ENCODE data around the gene DHPS.
"Not testable (repeated sequence)": the region's sequence is repeated elsewhere in the genome, so short reads cannot be mapped to it uniquely, and the experiment has no call there.

Gene DHPS

DNA sequence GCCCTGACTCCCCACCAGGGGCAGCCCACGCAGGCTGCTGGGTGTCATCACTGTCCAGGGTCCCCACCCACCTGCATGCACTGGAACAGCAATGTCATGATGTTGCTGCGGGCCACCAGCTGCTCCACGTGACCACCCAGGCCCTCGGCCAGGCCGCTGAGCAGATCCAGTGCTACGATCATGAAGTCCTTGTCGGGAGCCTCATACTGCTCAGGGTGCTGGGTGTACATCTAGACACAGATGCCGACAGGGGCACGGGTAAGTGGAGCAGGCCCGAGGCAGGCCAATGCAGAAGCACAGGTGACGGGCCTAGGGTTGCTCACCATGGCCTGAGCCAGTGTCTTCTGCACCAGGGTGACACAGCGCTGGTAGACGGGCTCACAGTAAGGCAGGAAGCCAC, 23.5 kb upstream of the DHPS start:
- no peak for DNase-seq

DNA sequence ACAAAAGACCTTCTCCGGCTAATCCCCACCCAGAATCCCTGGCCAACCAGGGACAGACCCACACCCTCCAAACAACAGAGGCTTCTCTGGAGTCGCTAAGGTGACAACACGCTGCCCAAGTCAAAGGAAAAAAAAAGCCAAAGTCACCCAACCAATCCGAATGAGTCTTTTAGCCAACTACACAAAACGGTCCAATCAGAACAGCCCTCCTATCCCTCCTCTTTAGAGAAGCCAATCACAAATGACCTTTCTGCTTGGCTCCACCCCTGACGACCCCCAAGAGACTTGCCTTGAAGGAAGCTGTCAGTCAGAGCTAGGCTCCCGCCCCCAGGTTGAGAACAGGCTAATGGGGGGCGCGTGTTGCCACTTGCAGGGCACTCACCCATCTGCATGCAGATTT, 21.4 kb upstream of the DHPS start:
- DNase-seq = peak in 1 of 2 experiments; percentile 44

DNA sequence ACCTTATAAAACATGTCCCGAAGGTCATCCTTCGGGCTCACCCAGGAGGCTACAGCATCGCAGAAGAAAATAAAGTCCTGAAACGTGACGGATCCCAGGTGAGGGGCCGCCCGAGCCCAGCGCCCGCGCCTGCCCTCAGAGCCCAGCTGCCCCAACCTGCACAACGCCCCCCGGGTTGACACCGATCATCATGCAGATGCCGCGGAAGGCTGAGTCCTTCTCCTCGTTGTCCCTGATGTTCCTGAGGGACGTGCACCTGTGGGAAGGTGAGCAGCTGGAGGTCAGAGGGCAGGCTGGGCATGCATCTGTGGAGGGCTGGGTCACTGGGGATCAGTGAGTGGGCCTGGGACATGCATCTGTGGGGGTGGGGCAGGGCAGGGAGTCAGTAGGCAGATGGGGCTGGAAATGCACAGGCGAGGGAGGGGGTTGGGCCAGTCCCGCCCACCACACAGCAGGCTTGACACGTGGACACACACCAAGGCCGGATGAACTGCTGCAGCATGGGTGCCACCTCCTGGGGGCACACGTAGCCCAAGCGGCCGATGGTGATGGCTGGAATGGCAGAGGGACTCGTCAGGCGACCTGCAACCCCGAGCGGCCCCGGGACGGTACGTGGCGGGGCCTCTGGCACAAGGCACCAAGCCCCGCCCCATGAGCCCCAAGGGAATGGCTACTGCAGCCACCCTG, 20.1 kb upstream of the DHPS start:
- DNase-seq = no peak

DNA sequence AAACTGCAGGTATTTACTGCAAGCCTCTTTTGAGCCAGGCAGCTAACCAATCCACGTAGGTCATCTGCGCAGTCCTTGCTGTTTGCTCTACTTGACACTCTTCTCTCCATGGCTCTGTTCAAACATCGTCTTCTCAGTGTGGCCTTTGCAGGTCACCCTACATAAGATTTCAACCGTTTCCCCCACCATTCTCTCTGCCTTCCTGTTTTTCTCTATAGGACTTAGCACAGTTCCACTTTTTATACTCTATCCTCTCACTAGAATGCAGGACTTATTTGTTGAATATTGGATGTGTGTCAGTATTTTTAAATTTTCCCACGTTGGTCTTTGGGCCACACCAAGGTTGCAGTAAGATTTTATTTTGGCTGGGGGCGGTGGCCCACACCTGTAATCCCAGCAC, 16.5 kb upstream of the DHPS start:
- DNase-seq = no peak

DNA sequence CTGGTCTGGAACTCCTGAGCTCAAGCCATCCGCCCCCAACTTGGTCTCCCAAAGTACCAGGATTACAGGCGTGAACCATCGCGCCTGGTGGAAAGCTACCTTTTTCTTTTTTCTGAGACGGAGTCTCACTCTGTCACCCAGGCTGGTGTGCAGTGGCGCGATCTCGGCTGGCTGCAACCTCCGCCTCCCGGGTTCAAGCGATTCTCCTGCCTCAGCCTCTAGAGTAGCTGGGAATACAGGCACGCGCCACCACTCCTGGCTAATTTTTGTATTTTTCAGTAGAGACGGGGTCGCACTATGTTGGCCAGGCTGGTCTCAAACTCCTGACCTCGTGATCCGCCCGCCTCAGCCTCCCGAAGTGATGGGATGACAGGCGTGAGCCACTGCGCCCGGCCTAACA, 15.7 kb upstream of the DHPS start:
- not testable (repeated sequence) for DNase-seq

DNA sequence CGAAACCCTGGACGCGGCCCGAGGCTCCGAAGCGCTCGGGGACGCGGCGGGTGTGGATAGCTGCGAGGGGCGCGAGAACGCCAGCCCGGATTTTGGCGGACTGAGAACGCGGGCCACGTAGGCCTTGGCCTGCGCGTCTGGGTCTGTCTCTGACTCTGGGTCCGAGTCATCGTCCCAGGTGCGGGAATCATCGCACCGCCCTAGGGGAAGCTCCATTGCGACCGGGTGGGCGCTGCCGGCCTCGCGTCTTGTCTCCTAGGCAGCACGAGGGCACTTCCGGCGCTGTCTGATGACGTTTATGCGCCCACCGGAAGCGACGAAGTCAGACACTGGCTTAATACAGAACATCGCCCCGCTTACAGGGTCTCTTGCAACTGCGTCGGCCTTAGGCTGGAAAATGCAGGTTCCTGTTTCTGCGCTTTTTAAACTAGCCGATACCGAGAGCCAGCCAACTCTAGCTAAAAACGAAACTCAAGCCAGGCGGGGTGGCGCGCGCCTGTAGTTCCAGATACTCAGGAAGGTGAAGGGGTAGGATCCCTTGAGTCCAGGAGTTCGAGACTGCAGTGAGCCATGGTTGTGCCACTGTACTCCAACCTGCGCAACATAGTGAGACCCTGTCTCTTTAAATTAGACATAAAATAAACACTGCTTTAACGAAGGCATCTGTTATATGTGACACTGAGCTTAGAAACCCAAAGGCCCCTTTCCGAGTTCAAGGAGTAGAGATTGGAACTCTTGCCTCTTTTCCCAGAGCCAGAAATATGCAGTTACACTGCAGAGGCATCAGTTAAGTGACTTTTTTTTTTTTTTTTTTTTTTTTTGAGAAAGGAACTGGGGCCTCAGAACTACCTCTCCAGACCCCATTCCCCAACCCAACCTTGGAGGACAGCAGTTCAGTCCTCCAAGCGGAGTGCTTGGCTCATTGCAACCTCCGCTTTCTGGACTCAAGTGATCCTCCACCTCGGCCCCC, 15.0 kb upstream of the DHPS start, which contains the start of gene FBXW9:
Gene FBXW9, minus strand, starts transcription at position 266 of the 970 bp plus-strand sequence. Its CDS starts 50 bp downstream, at position 216.
- DNase-seq = peak; percentile 69 to 84

DNA sequence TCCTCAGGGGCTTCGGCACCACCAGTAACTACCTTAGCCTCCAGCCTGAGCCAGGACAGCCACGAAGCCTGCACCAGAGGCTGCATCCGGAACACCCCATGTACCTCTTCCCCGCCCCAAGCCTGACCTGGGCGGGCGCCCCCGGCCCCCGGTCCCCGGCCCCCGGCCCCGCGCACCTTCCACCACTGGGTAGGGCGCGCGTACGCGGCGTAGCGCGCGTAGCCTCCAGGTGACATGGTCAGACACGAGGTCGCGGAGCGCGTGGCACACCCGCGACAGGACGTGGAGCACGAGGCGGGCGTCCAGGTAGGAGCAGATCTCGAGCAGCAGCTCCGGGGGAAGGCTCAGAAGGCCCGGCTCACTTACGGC, 14.3 kb upstream of the DHPS start:
- DNase-seq = no peak

DNA sequence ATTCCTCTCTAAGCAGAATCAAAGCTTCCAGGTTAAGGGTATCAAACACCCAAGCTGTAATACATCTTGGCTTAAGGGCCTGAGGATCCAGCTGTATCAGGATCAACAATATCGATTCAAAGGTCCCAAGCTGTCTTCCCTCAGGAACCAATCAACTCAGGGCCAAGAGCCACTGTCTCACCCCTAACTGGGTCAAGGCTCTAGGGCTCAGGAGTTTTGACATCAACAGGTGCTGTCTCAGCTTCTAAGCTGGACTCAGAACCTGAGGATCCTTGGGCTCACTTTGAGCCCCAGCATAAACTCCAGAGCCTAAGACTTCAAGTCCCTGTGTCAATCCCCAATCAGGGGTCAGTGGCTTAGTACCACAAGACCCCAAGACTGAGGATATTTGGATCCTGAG, 13.8 kb upstream of the DHPS start:
- DNase-seq = no peak

DNA sequence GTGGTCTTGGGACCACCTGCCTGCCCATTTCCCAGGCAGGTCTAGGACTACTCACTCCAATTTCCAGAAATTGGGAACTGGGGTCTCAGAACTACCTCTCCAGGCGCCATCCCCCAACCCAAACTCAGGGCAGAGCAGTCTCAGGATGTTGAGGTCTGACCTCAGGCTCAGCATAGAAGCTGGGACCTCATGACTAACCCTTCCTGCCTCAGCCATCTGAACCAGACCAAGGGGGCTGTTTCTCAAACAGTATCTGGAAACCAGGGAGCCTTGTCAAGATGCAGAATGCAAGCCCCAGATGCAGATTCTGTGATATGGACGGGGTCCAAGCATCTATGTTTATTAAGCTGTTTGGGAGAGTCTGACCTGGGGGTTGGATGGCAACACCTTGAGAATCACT, 13.4 kb upstream of the DHPS start:
- no peak for DNase-seq

DNA sequence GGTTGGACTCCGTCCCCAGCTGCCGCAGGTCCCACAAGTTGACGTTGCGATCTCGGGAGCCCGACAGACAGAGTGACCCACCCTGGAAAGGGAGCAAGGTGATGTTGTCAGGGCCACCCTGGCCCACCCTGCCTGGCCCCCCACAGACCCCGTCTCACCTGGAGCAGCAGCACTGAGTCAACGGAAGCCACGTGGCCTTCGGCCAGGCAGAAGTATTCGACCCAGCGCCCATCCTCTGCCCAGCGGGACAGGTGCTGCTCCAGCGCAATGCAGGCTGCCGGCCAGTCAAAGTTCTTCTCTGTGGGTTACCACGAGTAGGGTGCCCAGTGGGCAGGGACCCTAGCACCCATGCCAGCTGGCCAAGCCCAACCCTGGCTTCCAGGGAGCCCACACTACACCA, 13.0 kb upstream of the DHPS start:
- no peak for DNase-seq

DNA sequence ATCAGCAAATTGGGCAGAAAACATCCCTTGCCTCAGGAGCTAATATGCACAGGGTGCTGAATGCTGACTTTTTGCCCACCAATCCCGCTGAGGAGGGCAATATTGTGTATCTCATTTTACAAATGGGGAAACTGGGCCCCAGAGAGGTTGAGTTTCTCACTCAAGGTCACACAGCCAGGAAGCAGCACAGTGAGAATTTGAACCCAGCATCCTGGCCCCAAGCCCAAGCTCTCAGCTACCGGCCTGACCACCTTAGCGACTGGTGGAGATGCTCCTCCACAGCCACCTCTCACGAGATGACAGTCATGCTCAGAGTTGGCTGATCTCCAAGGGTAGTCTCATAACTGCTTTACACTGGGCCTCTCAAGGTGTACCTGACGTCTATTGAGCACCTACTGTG, 11.3 kb upstream of the DHPS start:
- DNase-seq = no peak

DNA sequence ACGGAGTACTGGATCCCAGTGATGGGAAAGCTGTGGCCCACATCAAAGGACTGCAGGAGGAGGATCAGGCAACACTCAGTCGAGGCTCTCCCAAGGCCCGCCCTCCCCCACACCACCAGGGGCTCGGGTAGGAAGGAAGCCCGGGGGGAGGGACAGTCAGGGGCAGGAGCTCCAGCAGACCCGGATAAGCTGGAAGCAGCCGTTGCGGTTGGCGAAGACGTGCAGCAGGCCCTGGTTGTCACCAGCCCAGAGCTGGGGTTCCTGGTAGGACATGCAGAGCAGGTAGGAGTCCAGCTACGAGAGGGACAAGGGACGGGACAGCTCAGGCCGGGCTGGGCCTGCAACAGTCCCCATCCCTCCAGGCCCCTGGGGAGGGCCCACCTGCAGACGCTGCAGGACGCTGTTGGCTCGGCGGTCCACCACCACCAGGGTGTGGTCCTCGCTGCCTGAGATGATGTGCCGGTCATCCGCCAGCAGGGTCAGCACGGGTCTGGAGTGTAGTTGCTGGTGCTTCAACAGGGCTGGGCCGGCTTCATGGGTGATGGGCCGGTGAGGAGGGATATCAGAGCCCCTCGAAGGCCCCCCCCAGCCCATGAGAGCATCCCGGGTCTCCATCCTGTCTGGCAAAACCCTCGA, 8.0 kb upstream of the DHPS start:
- DNase-seq = no peak

DNA sequence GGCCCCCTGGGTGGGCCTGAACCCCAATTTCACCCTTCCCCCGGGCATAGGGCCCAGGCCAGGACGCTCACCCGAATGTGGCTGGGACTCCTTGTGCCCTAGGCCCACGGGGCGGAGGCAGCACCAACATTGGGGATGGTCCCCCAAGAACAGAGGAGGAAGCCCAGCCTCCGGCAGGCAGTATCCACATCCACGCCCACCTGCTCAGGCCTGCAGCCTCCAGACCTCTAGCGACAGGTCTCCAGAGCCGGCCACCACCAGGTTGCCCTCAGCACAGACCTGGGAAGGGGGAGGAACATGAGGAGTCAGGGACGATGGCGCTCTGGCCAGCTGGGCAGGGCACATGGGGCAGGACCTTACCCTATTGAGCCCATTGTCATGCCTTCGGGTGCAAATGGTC, 7.3 kb upstream of the DHPS start:
- DNase-seq = no peak

DNA sequence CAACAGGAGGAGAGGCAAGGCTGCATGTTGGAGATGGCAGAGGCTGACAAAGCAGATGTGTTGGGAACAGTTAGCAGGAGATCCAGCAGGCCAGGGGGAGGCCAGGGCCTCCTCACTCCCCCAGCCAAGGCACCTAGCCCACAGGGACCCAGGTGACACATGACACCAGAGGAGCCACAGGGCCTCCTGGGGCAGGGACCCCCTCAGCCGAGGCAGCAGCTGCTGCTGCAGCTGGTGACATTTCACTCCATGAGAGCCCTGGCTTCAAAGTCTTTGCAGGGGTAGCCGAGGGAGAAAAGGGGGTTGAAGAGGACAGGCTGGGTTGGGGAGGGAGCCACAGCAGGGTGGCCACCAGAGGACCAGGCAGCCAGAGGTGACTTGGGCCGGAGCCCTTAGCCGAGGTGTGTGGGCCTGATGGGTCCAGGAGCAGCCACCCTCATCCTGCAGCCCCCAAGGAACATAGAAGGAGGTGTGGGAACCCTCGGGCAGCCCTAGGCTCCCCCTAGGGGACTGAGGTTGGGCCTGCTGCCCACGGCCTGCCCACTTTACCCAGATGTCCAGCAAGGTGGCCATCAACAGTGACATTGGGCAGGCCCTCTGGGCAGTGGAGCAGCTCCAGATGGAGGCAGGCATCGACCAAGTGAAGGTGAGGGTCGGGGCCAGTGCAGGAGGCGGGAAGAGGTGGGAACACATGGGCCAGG, 6.0 kb upstream of the DHPS start, which contains the start of gene GNG14:
Gene GNG14, plus strand, starts transcription at position 503 of the 701 bp plus-strand sequence. Its CDS starts 51 bp downstream, at position 554.
- no peak for DNase-seq

DNA sequence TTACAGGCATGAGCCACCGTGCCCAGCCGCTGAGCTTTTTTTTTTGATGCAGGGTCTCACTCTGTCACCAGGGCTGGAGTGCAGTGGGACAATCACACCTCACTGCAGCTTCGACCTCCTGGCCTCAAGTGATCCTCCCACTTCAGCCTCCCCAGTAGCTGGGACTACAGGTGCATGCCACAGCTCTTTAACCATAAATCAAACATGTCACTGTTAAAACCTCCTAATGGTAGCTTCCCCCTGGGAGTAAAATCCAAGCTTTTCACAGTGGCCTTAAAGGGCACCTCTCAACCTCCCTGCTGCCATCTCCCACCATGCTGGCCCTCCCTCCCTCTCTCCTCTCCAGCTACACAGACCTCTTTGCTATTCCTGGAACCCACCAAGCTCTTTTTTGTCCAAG, 4.2 kb upstream of the DHPS start:
- no peak for DNase-seq

DNA sequence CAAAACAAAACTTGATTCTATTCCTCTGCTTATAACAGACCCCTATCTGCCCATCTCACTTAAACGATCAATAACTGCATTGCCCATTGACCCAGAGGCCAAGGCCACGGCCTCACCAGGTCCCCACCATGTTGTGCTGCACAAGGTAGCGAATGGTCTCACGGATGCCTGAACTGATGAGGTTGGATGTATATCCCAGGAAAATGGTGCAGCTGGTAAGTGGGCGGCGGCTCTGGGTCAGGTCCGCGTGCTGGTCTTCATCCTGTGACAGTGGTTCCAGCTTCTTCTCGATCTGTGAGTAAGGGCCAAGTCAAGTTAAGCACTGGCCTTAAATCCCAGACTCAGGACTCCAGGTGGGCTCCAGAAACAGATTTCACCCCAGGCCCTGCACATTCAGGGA, 1.6 kb downstream of the DHPS start:
- DNase-seq = no peak

DNA sequence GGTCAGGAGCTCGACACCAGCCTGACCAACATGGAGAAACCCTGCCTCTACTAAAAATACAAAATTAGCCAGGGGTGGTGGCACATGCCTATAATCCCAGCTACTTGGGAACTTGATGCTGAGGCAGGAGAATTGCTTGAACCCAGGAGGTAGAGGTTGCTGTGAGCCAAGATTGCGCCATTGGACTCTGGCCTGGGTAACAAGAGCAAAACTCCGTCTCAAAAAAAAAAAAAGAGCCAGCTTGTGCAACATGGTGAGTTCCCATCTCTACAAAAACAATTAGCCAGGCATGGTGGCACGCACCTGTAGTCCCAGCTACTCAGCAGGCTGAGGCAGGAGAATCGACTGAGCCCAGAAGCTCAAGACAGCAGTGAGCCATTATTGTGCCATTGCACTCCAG, 3.6 kb downstream of the DHPS start:
- not testable (repeated sequence) for DNase-seq

DNA sequence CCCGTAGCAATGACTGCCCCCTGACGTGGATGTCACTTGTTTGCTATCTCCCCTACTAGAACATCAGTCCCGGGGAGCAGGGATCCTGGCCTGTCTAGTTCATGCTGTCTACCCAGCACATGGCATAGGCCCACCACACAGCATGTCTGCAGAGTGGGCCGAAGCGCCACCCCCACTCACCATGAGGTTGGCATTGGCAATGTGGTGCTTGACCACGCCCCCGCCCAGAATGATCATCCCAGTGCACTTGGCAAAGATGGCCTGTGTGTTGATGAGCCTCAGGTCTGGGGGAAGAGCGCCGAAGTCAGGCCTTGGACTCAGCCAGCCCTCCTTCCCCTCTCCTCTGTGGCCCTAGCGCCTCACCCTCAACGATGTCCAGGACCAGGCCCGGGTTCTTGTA, 4.8 kb downstream of the DHPS start:
- no peak for DNase-seq

DNA sequence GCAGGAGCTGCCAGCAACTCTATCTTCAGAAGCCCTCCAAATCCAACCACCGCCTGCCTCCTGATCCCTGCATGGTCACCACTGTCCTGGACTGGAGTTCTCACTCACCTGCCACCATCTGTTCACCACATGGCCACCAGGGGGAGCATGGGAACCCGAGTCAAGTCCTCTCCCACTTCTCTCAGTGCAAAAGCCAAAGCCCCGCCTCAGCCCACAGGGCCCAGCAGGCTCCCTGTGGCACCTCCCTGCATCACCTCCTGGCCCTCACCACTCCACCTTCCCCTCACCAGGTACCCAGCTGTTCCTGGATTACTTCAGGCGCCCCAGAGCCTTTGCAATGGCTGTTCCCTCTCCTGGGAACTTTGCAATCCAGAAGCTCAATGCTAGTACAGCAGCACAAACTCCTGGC, 5.3 kb downstream of the DHPS start:
- DNase-seq = peak; percentile 64 to 67

DNA sequence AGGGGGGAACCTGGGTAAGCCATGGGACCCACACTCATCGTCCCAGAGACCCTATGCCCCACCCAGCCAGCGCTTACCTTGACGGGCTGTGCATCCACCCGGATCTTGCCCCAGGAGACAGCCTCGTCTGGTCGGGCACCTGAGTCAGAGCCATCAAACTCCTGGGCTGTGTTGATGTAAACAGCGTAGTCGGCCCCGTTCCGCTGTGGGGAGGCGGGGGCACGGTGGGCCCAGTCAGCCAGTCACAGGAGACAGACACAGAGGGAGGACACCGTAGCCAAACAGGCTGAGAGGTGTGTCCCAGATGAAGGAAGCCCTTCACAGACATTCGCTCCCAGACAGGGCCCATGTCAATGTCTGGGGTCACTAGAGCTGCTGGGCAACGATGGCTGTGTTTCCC, 5.7 kb downstream of the DHPS start:
- DNase-seq = no peak

DNA sequence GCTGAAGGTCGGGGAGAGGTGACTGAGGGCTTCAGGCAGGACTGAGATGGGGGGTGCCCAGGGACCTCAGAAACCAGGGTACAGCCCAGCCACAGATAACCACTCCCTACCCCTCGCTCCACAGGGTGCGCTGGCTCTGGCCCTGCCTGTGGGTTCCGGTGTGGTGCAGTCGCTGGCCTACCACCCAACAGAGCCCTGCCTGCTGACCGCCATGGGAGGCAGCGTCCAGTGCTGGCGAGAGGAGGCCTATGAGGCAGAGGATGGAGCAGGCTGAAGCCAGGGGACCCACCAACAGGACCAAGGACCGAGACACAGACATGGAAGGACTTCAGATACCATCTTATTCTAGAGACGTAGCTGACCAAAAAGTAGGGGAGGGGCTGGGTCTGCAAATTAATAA, 6.3 kb downstream of the DHPS start:
- no peak for DNase-seq

DNA sequence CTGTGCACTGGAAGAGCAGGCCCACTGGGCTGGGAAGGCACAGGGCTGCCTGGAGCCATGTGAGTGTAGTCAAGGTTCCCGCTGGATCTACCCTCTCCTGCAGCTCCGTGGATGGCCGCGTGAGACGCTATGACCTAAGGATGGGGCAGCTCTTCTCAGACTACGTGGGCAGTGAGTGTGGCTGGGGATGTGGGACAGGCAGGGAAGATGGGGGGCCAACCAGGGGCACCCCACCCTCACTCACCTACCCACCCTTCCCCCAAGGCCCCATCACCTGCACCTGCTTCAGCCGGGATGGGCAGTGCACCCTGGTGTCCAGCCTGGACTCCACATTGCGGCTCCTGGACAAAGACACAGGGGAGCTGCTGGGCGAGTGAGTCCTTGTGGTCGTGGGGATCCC, 8.9 kb downstream of the DHPS start:
- no peak for DNase-seq

Data from SW 1271 (cell line).